HEK293 (cell line): ENCODE results near the gene NUDT3.

ENCODE experiments used
- CTCF ChIP-seq: fragments of 450-650 bp; formaldehyde crosslinking; IDR thresholded peaks from 2 replicates; pipeline ENCODE4 v1.5.1; 2016; ENCODE audit warnings: missing biosample characterization, missing genetic modification characterization
- RBAK ChIP-seq: fragments of 450-650 bp; formaldehyde crosslinking; IDR thresholded peaks from 2 replicates; pipeline ENCODE4 v1.5.1; 2016; ENCODE audit warnings: missing biosample characterization, missing genetic modification characterization
- SETDB1 ChIP-seq: IDR thresholded peaks from one replicate; pipeline ENCODE4 v1.6.1; 2017; ENCODE audit warnings: mild to moderate bottlenecking, low read length, moderate library complexity, mixed read lengths; ENCODE audit not compliant: insufficient read length
- SP2 ChIP-seq: fragments of 450-650 bp; formaldehyde crosslinking; IDR thresholded peaks from 2 replicates; pipeline ENCODE4 v1.5.1; 2016; ENCODE audit warnings: missing biosample characterization, missing genetic modification characterization
- ZIC2 ChIP-seq: fragments of 450-650 bp; formaldehyde crosslinking; IDR thresholded peaks from 2 replicates; pipeline ENCODE4 v1.5.1; 2016; ENCODE audit warnings: missing biosample characterization, missing genetic modification characterization
- ZNF112 ChIP-seq: fragments of 450-650 bp; formaldehyde crosslinking; IDR thresholded peaks from 2 replicates; pipeline ENCODE4 v1.5.0; 2017; ENCODE audit warnings: missing biosample characterization, missing genetic modification characterization
- ZNF114 ChIP-seq: fragments of 450-650 bp; formaldehyde crosslinking; IDR thresholded peaks from 2 replicates; pipeline ENCODE4 v1.5.0; 2017; ENCODE audit warnings: missing biosample characterization, missing genetic modification characterization
- ZNF155 ChIP-seq: fragments of 450-650 bp; formaldehyde crosslinking; IDR thresholded peaks from 2 replicates; pipeline ENCODE4 v1.5.1; 2016; ENCODE audit warnings: missing biosample characterization, missing genetic modification characterization
- ZNF239 ChIP-seq: fragments of 450-650 bp; formaldehyde crosslinking; IDR thresholded peaks from 2 replicates; pipeline ENCODE4 v1.5.1; 2016; ENCODE audit warnings: missing biosample characterization, missing genetic modification characterization
- ZNF311 ChIP-seq: fragments of 450-650 bp; formaldehyde crosslinking; IDR thresholded peaks from 2 replicates; pipeline ENCODE4 v1.5.1; 2017; ENCODE audit warnings: missing biosample characterization, missing genetic modification characterization, borderline replicate concordance
- ZNF530 ChIP-seq: fragments of 450-650 bp; formaldehyde crosslinking; IDR thresholded peaks from 2 replicates; pipeline ENCODE4 v1.5.1; 2016; ENCODE audit warnings: low read depth, missing biosample characterization, missing genetic modification characterization
- ZNF560 ChIP-seq: fragments of 450-650 bp; formaldehyde crosslinking; IDR thresholded peaks from 2 replicates; pipeline ENCODE4 v1.5.1; 2017; ENCODE audit warnings: missing biosample characterization, missing genetic modification characterization, borderline replicate concordance
- TF ChIP-seq, protein P1 (sequence below): fragments of 450-650 bp; formaldehyde crosslinking; IDR thresholded peaks from 2 replicates; pipeline ENCODE4 v1.5.1; 2016; ENCODE audit warnings: missing biosample characterization, missing genetic modification characterization
- TF ChIP-seq, protein P2 (sequence below): fragments of 450-650 bp; formaldehyde crosslinking; IDR thresholded peaks from 2 replicates; pipeline ENCODE4 v1.5.1; 2016; ENCODE audit warnings: missing biosample characterization, missing genetic modification characterization

DNA sequence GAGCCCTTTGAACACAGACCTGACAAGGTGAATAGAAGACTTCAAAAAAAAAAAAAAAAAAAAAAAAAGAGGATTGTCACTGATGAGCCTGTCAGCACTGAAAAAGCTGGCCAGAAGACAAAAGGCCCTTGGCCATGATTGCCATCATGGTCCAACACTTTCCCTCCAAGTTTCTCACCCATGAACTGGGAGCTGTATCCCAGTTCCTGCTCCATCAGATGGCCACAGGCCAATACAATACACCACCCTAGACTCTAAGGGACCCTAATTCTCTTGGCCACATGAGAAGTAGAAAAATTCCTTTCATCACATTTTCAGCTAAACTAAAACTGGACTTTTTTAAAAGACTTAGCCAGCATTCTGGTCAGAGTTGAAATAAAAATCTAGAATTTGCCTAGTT, 50.2 kb downstream of the NUDT3 start:
- TF ChIP-seq, protein P1, sequence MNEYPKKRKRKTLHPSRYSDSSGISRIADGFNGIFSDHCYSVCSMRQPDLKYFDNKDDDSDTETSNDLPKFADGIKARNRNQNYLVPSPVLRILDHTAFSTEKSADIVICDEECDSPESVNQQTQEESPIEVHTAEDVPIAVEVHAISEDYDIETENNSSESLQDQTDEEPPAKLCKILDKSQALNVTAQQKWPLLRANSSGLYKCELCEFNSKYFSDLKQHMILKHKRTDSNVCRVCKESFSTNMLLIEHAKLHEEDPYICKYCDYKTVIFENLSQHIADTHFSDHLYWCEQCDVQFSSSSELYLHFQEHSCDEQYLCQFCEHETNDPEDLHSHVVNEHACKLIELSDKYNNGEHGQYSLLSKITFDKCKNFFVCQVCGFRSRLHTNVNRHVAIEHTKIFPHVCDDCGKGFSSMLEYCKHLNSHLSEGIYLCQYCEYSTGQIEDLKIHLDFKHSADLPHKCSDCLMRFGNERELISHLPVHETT (tag by site-specific recombination): no peak
- no peak for TF ChIP-seq ZNF239 (tag by site-specific recombination)
- TF ChIP-seq ZNF155 (tag by site-specific recombination): no peak
- TF ChIP-seq CTCF: no peak
- TF ChIP-seq ZIC2 (tag by site-specific recombination): no peak
- TF ChIP-seq ZNF311 (tag by site-specific recombination): no peak
- no peak for TF ChIP-seq ZNF114 (tag by site-specific recombination)
- no peak for TF ChIP-seq ZNF560 (tag by site-specific recombination)
- TF ChIP-seq RBAK (tag by site-specific recombination): no peak
- TF ChIP-seq ZNF112 (tag by site-specific recombination): no peak
- TF ChIP-seq ZNF530 (tag by site-specific recombination): no peak
- TF ChIP-seq, protein P2, sequence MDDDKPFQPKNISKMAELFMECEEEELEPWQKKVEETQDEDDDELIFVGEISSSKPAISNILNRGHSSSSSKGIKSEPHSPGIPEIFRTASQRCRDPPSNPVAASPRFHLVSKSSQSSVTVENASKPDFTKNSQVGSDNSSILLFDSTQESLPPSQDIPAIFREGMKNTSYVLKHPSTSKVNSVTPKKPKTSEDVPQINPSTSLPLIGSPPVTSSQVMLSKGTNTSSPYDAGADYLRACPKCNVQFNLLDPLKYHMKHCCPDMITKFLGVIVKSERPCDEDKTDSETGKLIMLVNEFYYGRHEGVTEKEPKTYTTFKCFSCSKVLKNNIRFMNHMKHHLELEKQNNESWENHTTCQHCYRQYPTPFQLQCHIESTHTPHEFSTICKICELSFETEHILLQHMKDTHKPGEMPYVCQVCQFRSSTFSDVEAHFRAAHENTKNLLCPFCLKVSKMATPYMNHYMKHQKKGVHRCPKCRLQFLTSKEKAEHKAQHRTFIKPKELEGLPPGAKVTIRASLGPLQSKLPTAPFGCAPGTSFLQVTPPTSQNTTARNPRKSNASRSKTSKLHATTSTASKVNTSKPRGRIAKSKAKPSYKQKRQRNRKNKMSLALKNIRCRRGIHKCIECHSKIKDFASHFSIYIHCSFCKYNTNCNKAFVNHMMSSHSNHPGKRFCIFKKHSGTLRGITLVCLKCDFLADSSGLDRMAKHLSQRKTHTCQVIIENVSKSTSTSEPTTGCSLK (tag by site-specific recombination): no peak
- no peak for TF ChIP-seq SP2 (tag by site-specific recombination)
- no peak for TF ChIP-seq SETDB1
